ENCODE results near the gene FEM1A. TPM values are rescaled to one million over a fixed set of nuclear protein-coding genes. Genes with fewer than 3 reads are reported as not detected.
A peak's percentile ranks its signal among the peaks of the same experiment; 100 is the strongest.
"Not testable (repeated sequence)": the region's sequence is repeated elsewhere in the genome, so short reads cannot be mapped to it uniquely, and the experiment has no call there.

FEM1A gene
- total RNA-seq, 1 donor from 2014 or later, result 6.9 TPM

DNA sequence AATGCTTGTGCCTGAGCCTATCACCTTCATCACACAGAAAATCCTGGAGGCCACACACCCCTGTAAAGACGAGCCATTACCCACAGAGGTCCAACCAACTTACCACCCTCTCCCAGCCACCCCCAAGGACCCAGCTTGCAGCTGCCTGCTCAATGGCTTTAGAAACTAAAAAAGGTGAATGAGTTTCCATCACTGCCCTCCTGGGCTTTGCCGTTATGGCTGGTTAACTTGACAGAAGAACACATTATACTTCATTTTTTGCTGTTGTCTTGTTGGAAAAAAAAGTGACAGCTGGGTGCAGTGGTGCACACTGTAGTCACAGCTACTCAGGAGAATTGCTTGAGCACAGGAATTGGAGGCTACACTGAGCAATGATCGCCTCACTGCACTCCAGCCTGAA is 17.4 kb upstream of the FEM1A start:
- peaks cover 32% of the 10 kb centered on the region for H3K27me3 Mint-ChIP-seq (ENCODE audit: insufficient read depth, low read depth)
- peaks cover 7% of the 10 kb centered on the region for H3K4me1 Mint-ChIP-seq
- peak overlapping the region; percentile 13 for H3K4me3 Mint-ChIP-seq

DNA sequence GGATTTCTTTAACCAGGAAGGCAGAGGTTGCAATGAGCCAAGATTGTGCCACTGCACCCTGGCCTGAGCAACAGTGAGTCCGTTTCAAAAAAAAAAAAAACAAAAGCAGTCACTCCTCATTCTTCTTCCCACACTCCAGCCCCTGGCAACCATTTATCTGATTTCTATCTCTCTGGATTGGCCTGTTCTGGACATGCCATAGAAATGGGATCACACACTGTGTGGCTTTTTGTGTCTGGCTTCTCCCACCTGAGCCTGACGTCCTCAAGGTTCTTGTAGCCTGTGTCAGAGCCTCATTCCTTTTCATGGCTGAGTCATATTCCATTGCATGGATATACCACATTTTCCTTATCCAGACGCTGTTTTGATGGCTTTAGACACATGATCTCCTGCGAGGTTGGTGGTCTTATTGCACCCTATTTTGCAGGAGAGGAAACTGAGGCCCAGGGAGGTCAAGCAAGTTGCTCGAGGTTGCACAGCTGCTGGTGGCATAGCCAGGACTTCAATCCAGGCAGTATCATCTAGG is 15.8 kb upstream of the FEM1A start:
- Mint-ChIP-seq H3K27ac (no peak overlapping the region), H3K4me3 (no peak overlapping the region), H3K36me3 (no peaks in the 10 kb centered on the region), H3K9me3 (no peaks in the 10 kb centered on the region), H3K27me3 (ENCODE audit: insufficient read depth, low read depth) (peaks cover 23% of the 10 kb centered on the region), H3K4me1 (peaks cover 2% of the 10 kb centered on the region)
- Histone ChIP-seq H2AFZ (replicated peaks) (no peak overlapping the region), H4K20me1 (ENCODE audit: low read depth) (no peaks in the 10 kb centered on the region), H3K4me1 (peaks cover 7% of the 10 kb centered on the region), H3K27me3 (peaks cover 71% of the 10 kb centered on the region), H3K27ac (no peak overlapping the region), H3K36me3 (no peaks in the 10 kb centered on the region), H3K79me2 (ENCODE audit: low read depth) (no peaks in the 10 kb centered on the region), H3K9me3 (ENCODE audit: low read depth) (no peaks in the 10 kb centered on the region), H3K9ac (no peak overlapping the region), H3F3A (ENCODE audit: low read depth) (no peaks in the 10 kb centered on the region), H3K4me3 (no peak overlapping the region), H3K4me2 (no peak overlapping the region)
- no peak for DNase-seq (ENCODE audit: low spot score)
- TF ChIP-seq EZH2phosphoT487 (IDR thresholded peaks at IDR 0.05) (no peak), EZH2 (IDR thresholded peaks at IDR 0.05) (no peak)
- TF ChIP-seq, protein P1, sequence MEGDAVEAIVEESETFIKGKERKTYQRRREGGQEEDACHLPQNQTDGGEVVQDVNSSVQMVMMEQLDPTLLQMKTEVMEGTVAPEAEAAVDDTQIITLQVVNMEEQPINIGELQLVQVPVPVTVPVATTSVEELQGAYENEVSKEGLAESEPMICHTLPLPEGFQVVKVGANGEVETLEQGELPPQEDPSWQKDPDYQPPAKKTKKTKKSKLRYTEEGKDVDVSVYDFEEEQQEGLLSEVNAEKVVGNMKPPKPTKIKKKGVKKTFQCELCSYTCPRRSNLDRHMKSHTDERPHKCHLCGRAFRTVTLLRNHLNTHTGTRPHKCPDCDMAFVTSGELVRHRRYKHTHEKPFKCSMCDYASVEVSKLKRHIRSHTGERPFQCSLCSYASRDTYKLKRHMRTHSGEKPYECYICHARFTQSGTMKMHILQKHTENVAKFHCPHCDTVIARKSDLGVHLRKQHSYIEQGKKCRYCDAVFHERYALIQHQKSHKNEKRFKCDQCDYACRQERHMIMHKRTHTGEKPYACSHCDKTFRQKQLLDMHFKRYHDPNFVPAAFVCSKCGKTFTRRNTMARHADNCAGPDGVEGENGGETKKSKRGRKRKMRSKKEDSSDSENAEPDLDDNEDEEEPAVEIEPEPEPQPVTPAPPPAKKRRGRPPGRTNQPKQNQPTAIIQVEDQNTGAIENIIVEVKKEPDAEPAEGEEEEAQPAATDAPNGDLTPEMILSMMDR (IDR thresholded peaks at IDR 0.05), result no peak

More for the DNA sequence above, 17.4 kb upstream of the FEM1A start:
- peaks cover 79% of the 10 kb centered on the region for H3K27me3 ChIP-seq
- peaks cover 7% of the 10 kb centered on the region for H3K4me1 ChIP-seq
- peaks cover 2% of the 10 kb centered on the region for H3F3A ChIP-seq (ENCODE audit: low read depth)
- Mint-ChIP-seq H3K9me3 (no peaks in the 10 kb centered on the region), H3K27ac (no peak overlapping the region), H3K36me3 (no peaks in the 10 kb centered on the region)
- no peak overlapping the region for H3K27ac ChIP-seq
- no peak overlapping the region for H2AFZ ChIP-seq (replicated peaks)
- TF ChIP-seq EZH2phosphoT487 (IDR thresholded peaks at IDR 0.05) (no peak), EZH2 (IDR thresholded peaks at IDR 0.05) (no peak)
- TF ChIP-seq, protein P1 (IDR thresholded peaks at IDR 0.05), result no peak
- H3K4me3 ChIP-seq, result no peak overlapping the region
- no peak overlapping the region for H3K4me2 ChIP-seq
- H3K9ac ChIP-seq, result no peak overlapping the region
- H3K9me3 ChIP-seq (ENCODE audit: low read depth), result no peaks in the 10 kb centered on the region
- DNase-seq (ENCODE audit: low spot score), result no peak
- no peaks in the 10 kb centered on the region for H3K79me2 ChIP-seq (ENCODE audit: low read depth)
- peaks cover 9% of the 10 kb centered on the region for H4K20me1 ChIP-seq (ENCODE audit: low read depth)
- no peaks in the 10 kb centered on the region for H3K36me3 ChIP-seq

DNA sequence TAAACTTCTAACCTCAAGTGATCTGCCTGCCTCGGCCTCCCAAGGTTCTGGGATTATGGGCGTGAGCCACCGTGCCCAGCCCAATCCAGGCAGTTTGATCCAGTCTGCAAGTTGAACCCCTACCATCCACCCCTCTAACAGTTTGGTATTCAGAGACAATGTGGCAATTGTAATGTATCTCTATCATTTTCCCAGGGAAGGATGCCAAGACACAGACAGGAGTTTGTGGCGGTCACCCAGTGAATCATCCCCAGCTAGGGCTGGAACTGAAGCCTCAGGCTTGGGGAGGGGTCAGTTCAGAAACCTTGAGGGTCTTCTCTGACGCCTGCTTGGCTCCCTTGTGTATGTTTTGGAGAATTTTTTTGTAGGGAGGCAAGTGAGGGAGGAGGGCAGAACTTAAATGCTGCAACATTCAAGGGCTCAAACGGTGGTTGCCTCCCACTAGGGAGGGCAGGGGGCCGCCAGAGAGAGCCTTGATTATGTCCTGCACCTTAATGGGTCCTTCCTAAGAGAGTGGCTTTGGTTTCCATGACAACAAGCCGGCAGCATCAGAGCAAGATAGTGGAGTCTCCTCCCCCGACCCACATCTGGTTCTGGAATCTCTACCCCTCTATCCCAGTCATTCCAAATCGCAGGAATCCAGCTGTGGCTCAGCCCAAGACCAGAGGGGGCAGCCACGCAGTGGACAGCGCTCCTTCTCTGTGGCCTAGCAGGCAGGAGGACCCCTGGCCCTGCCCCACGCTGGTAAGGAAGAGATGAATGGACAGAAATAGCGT is 14.9 kb upstream of the FEM1A start:
- H3K27ac ChIP-seq, result no peak overlapping the region
- H3K4me3 Mint-ChIP-seq, result no peak overlapping the region
- no peak overlapping the region for H2AFZ ChIP-seq (replicated peaks)
- H3K9me3 ChIP-seq (ENCODE audit: low read depth), result no peaks in the 10 kb centered on the region
- peaks cover 2% of the 10 kb centered on the region for H3K4me1 Mint-ChIP-seq
- no peaks in the 10 kb centered on the region for H3K36me3 Mint-ChIP-seq
- H3K27ac Mint-ChIP-seq, result no peak overlapping the region
- H3K27me3 Mint-ChIP-seq (ENCODE audit: insufficient read depth, low read depth), result peaks cover 25% of the 10 kb centered on the region
- no peaks in the 10 kb centered on the region for H3K9me3 Mint-ChIP-seq
- H3F3A ChIP-seq (ENCODE audit: low read depth), result no peaks in the 10 kb centered on the region
- H3K4me2 ChIP-seq, result peak overlapping the region; percentile 31
- H3K27me3 ChIP-seq, result peaks cover 62% of the 10 kb centered on the region
- DNase-seq (ENCODE audit: low spot score), result peak; percentile 59
- H3K36me3 ChIP-seq, result no peaks in the 10 kb centered on the region
- no peaks in the 10 kb centered on the region for H4K20me1 ChIP-seq (ENCODE audit: low read depth)
- peaks cover 7% of the 10 kb centered on the region for H3K4me1 ChIP-seq
- TF ChIP-seq, protein P1 (IDR thresholded peaks at IDR 0.05), result no peak
- no peak for TF ChIP-seq EZH2 (IDR thresholded peaks at IDR 0.05)
- no peak for TF ChIP-seq EZH2phosphoT487 (IDR thresholded peaks at IDR 0.05)
- no peak overlapping the region for H3K4me3 ChIP-seq
- no peak overlapping the region for H3K9ac ChIP-seq
- no peaks in the 10 kb centered on the region for H3K79me2 ChIP-seq (ENCODE audit: low read depth)

DNA sequence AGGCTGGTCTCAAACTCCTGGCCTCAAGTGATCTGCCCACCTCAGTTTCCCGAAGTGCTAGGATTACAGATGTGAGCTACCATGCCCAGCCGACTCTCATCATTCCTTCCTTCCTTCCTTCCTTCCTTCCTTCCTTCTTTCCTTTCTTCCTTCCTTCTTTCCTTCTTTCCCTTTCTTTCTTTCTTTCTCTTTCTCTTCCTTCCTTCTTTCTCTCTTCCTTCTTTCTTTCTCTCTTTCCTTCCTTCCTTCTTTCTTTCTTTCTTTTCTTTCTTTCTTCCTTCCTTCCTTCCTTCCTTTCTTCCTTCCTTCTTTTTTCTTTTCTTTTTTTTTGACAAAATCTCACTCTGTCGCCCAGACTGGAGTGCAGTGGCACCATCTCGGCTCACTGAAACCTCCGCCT is 13.4 kb upstream of the FEM1A start:
- H3K4me2 ChIP-seq, H3K4me1 Mint-ChIP-seq: not testable (repeated sequence)

More for the DNA sequence above, 13.4 kb upstream of the FEM1A start:
- H3K27ac Mint-ChIP-seq; H3F3A ChIP-seq (ENCODE audit: low read depth); H3K27ac ChIP-seq; H3K4me1 ChIP-seq; H3K79me2 ChIP-seq (ENCODE audit: low read depth); DNase-seq (ENCODE audit: low spot score); H2AFZ ChIP-seq (replicated peaks); H3K9ac ChIP-seq; H3K36me3 ChIP-seq; H4K20me1 ChIP-seq (ENCODE audit: low read depth); H3K4me3 ChIP-seq; H3K9me3 Mint-ChIP-seq; H3K36me3 Mint-ChIP-seq; H3K4me3 Mint-ChIP-seq; H3K9me3 ChIP-seq (ENCODE audit: low read depth): not testable (repeated sequence)
- peaks cover 16% of the 10 kb centered on the region for H3K27me3 Mint-ChIP-seq (ENCODE audit: insufficient read depth, low read depth)
- H3K27me3 ChIP-seq, result peaks cover 47% of the 10 kb centered on the region

All from neural progenitor cell (in vitro differentiated cells).